ENCODE results near the gene RINL.

DNA sequence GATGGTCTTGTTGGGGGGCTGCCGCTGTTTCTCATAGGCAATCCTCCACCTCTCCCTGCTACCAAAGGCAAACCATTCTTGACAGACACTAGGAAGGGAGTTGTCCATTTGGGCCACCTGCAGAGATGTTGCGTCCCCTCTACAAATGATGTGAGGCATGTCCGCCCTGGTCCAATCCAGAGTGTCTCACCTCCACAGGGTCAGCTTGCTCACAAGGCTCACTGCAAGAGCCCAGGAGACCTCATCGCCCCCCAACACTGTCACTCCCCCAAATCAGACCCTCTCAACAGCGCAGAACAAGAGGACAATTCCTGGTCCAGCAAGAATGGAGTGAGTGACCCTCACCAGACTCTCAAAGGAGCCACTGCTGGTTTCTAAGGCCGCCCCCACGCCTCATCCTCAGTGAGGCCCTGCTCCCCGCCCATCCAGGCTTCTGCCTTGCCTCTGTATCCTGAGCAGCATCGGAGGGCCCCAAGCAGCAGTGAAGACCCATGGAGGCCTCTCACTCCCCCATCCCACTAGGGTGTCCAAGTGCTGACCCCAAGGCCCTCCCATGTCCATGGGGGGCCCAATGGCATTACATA, 34.8 kb downstream of the RINL start:
- no peak for TF ChIP-seq GATA2 (IDR thresholded peaks at IDR 0.05; ENCODE audit: low read depth, low read length)
- no peak for TF ChIP-seq GATA3 (IDR thresholded peaks at IDR 0.05; ENCODE audit: low read depth, low read length)

Measured in SH-SY5Y (cell line).